Panc1 (cell line): Measurements from ENCODE around the gene TAMM41.

Experiments
- POLR2AphosphoS5 ChIP-seq: IDR thresholded peaks from 2 replicates; pipeline ENCODE4 v1.6.1; 2012; ENCODE audit warnings: mild to moderate bottlenecking, low read depth, low read length, moderate library complexity
- TF ChIP-seq, protein P1 (sequence below): fragments of 450-650 bp; IDR thresholded peaks from 2 replicates; pipeline ENCODE4 v1.5.1; 2017; ENCODE audit warnings: mild to moderate bottlenecking

DNA sequence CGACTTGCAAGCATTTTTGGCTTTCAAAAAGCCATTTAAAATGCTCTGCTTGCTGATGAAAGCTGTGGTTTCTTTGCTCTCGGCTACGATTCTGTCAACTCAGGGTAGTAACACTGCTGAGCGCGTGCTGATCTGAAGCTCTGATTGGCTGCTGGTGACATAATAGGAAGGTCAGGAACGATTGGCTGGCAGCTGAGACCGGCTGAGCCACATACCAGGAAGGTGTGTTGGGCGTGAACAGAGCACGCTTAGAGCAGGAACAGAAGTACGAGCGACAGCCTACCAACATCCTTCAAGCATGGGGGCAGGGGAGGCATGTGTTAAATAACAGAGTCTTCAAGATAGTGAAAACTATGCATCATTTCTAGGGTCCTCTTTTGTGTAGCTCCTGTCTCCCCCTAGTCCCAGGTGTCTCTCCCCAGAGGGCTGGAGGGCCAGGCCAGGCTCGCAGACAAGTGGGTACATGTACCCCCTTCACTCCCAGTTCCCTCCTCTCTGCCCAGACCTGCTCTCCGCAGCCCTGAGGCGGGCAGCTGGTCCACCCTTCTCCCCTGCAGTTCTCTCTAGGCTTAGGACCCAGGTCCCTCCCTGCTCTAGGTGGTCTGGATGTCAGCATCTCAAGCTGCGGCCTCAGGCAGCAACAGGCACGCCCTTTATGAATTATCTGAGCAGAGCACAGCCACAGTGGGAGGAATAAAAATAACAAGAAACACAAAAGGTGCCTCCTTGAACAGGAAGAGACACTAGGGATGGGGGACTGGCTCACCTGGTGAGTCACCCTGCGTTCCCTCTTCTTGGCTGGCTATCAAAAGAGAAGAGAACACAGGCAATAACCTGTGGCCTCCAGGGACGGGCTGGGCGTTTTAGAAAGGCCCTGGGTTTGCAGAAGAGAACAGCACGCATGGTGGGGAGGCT is 76.0 kb downstream of the TAMM41 start:
- TF ChIP-seq, protein P1, sequence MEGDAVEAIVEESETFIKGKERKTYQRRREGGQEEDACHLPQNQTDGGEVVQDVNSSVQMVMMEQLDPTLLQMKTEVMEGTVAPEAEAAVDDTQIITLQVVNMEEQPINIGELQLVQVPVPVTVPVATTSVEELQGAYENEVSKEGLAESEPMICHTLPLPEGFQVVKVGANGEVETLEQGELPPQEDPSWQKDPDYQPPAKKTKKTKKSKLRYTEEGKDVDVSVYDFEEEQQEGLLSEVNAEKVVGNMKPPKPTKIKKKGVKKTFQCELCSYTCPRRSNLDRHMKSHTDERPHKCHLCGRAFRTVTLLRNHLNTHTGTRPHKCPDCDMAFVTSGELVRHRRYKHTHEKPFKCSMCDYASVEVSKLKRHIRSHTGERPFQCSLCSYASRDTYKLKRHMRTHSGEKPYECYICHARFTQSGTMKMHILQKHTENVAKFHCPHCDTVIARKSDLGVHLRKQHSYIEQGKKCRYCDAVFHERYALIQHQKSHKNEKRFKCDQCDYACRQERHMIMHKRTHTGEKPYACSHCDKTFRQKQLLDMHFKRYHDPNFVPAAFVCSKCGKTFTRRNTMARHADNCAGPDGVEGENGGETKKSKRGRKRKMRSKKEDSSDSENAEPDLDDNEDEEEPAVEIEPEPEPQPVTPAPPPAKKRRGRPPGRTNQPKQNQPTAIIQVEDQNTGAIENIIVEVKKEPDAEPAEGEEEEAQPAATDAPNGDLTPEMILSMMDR, result no peak
- no peak for TF ChIP-seq POLR2AphosphoS5
